PC-9 (cell line): ENCODE data around the gene B4GALT6.

ENCODE experiments used
- CTCF ChIP-seq: fragments of 200-600 bp; sonication (generic); conservative IDR thresholded peaks from 2 replicates; pipeline ENCODE4 v1.6.1; 2017; ENCODE audit warnings: mixed run types, antibody characterized with exemption, mild to moderate bottlenecking, moderate library complexity
- EZH2 ChIP-seq: fragments of 200-600 bp; sonication (generic); IDR thresholded peaks from 2 replicates; pipeline ENCODE4 v1.8.0; 2017; ENCODE audit warnings: antibody characterized with exemption, low read depth

GRCh38 chr18:31634331-31634713, 50.1 kb downstream of the B4GALT6 start:
- TF ChIP-seq CTCF (no peak), EZH2 (no peak)
